Smooth muscle cell (in vitro differentiated cells): ENCODE data around the gene GPS1. TPM values are rescaled to one million over a fixed set of nuclear protein-coding genes. Genes with fewer than 3 reads are reported as not detected.
A peak's percentile ranks its signal among the peaks of the same experiment; 100 is the strongest.

Experiments used
- DNase-seq: peaks from one replicate; lab custom pipeline; 2025; ENCODE audit not compliant: unreplicated experiment; lab: John Stamatoyannopoulos, UW
- H2AFZ ChIP-seq: fragments of 200-600 bp; sonication (generic); 2 replicates; pipeline ENCODE4 v1.6.0; 2016; ENCODE audit warnings: antibody characterized with exemption, low read depth, mild to moderate bottlenecking
- H3F3A ChIP-seq: fragments of 200-600 bp; sonication (generic); 2 replicates; pipeline ENCODE4 v1.6.0; 2017; ENCODE audit warnings: antibody characterized with exemption, low read depth
- H3K27ac ChIP-seq: fragments of 200-600 bp; sonication (generic); 2 replicates; pipeline ENCODE4 v1.5.1; 2016; ENCODE audit warnings: low read depth, mild to moderate bottlenecking
- H3K27me3 ChIP-seq: fragments of 200-600 bp; sonication (generic); 2 replicates; pipeline ENCODE4 v1.6.1; 2016; ENCODE audit warnings: low read depth, mild to moderate bottlenecking
- H3K36me3 ChIP-seq: fragments of 200-600 bp; sonication (generic); 2 replicates; pipeline ENCODE4 v1.5.1; 2016; ENCODE audit warnings: low read depth
- H3K4me1 ChIP-seq: fragments of 200-600 bp; sonication (generic); 2 replicates; pipeline ENCODE4 v1.5.1; 2016; ENCODE audit warnings: low read depth
- H3K4me2 ChIP-seq: fragments of 200-600 bp; sonication (generic); 2 replicates; pipeline ENCODE4 v1.6.0; 2016; ENCODE audit warnings: mild to moderate bottlenecking
- H3K4me3 ChIP-seq: fragments of 200-600 bp; sonication (generic); 2 replicates; pipeline ENCODE4 v1.5.1; 2016; ENCODE audit warnings: mild to moderate bottlenecking
- H3K79me2 ChIP-seq: fragments of 200-600 bp; sonication (generic); 2 replicates; pipeline ENCODE4 v1.6.0; 2016; ENCODE audit warnings: low read depth, mild to moderate bottlenecking
- H3K9ac ChIP-seq: fragments of 200-600 bp; sonication (generic); 2 replicates; pipeline ENCODE4 v1.6.0; 2016; ENCODE audit warnings: low read depth
- H3K9me3 ChIP-seq: fragments of 200-600 bp; sonication (generic); replicated peaks from 2 replicates; pipeline ENCODE4 v1.5.1; 2016; ENCODE audit warnings: low read depth
- H4K20me1 ChIP-seq: fragments of 200-600 bp; sonication (generic); 2 replicates; pipeline ENCODE4 v1.6.0; 2016; ENCODE audit warnings: low read depth
- CTCF ChIP-seq: fragments of 200-600 bp; sonication (generic); IDR thresholded peaks from 2 replicates; pipeline ENCODE4 v1.5.1; 2017; ENCODE audit warnings: borderline replicate concordance, mild to moderate bottlenecking, antibody characterized with exemption; ENCODE audit not compliant: insufficient read depth, poor library complexity, severe bottlenecking
- WGBS: methylation state at CpG from one replicate; pipeline ENCODE4 v1.1.7; 2016; ENCODE audit warnings: low lambda C conversion rate; 5-methylcytosine and 5-hydroxymethylcytosine counted together
- polyA plus RNA-seq: library from polyadenylated mRNA; unstranded; fragments of >200 nt; fragmentation: Nextera tagmentation; extraction: Ambion mirVana; gene quantifications from 2 replicates; pipeline ENCODE4 v1.2.1, GENCODE V29; 2016
- total RNA-seq: library from RNA; depleted of rRNA; stranded (reverse); fragments of >200 nt; gene quantifications from 2 replicates; pipeline ENCODE4 v1.2.3, GENCODE V29; 2014

Gene GPS1
- total and polyA plus RNA-seq, 2 experiments from 2014 or later = 93.7 to 134 TPM

GRCh38 chr17:82018152-82018988, 33.3 kb upstream of the GPS1 start:
- Histone ChIP-seq H3K27ac (no peak overlapping the region), H4K20me1 (peaks cover 27% of the 10 kb centered on the region), H3F3A (no peaks in the 10 kb centered on the region), H2AFZ (no peak overlapping the region), H3K4me1 (peaks cover 8% of the 10 kb centered on the region), H3K27me3 (no peaks in the 10 kb centered on the region), H3K9ac (no peak overlapping the region), H3K4me3 (no peak overlapping the region), H3K79me2 (peaks cover 3% of the 10 kb centered on the region), H3K36me3 (no peaks in the 10 kb centered on the region), H3K9me3 (no peaks in the 10 kb centered on the region), H3K4me2 (no peak overlapping the region)
- TF ChIP-seq CTCF = no peak
- 90% methylated on average over 16 of the region's 19 CpGs for WGBS
- no peak for DNase-seq

GRCh38 chr17:82018989-82019689, 32.6 kb upstream of the GPS1 start:
- Histone ChIP-seq H3K79me2 (peaks cover 3% of the 10 kb centered on the region), H2AFZ (no peak overlapping the region), H3K27ac (no peak overlapping the region), H3F3A (no peaks in the 10 kb centered on the region), H3K27me3 (no peaks in the 10 kb centered on the region), H3K9ac (no peak overlapping the region), H3K4me2 (no peak overlapping the region), H3K4me3 (no peak overlapping the region), H3K9me3 (no peaks in the 10 kb centered on the region), H3K36me3 (no peaks in the 10 kb centered on the region), H4K20me1 (peaks cover 27% of the 10 kb centered on the region), H3K4me1 (peaks cover 12% of the 10 kb centered on the region)
- TF ChIP-seq CTCF = no peak
- no peak for DNase-seq
- WGBS = 94% methylated on average over 33 of the region's 33 CpGs

- Histone ChIP-seq H3K9ac (no peak overlapping the region), H3K36me3 (no peaks in the 10 kb centered on the region), H3K79me2 (peaks cover 3% of the 10 kb centered on the region), H3K27me3 (no peaks in the 10 kb centered on the region), H3K4me2 (no peak overlapping the region), H3K4me3 (no peak overlapping the region), H2AFZ (no peak overlapping the region), H3K9me3 (no peaks in the 10 kb centered on the region), H3K27ac (no peak overlapping the region), H3K4me1 (peaks cover 15% of the 10 kb centered on the region), H3F3A (no peaks in the 10 kb centered on the region), H4K20me1 (peaks cover 27% of the 10 kb centered on the region)
- WGBS = 65% methylated on average over 26 of the region's 34 CpGs
- TF ChIP-seq CTCF = peak; percentile 69
- DNase-seq = no peak
Measured at GRCh38 chr17:82019690-82020571, 31.8 kb upstream of the GPS1 start.
